Neuronal stem cell (in vitro differentiated cells): ENCODE measurements around the gene PLET1. TPM values are rescaled to one million over a fixed set of nuclear protein-coding genes. Genes with fewer than 3 reads are reported as not detected.

Source experiments
- DNase-seq: peaks from one replicate; pipeline ENCODE4 v3.0.0-alpha.2; 2013; ENCODE audit warnings: low spot score
- H2AFZ ChIP-seq: one replicate; pipeline ENCODE4 v1.6.1; 2013; ENCODE audit warnings: mild to moderate bottlenecking, low read length, inconsistent platforms
- H2AK5ac ChIP-seq: 2 replicates; pipeline ENCODE4 v1.6.1; 2013; ENCODE audit warnings: low read depth, mild to moderate bottlenecking, inconsistent platforms, low read length, moderate library complexity, mixed read lengths
- H2BK120ac ChIP-seq: 2 replicates; pipeline ENCODE4 v1.6.1; 2013; ENCODE audit warnings: low read depth, mild to moderate bottlenecking, inconsistent platforms, low read length, moderate library complexity, mixed read lengths
- H2BK12ac ChIP-seq: one replicate; pipeline ENCODE4 v1.6.1; 2013; ENCODE audit warnings: low read length, inconsistent platforms
- H2BK15ac ChIP-seq: 2 replicates; pipeline ENCODE4 v1.6.1; 2013; ENCODE audit warnings: mild to moderate bottlenecking, low read length, inconsistent platforms, mixed read lengths
- H2BK5ac ChIP-seq: one replicate; pipeline ENCODE4 v1.6.1; 2013; ENCODE audit warnings: inconsistent platforms, mild to moderate bottlenecking, low read length, moderate library complexity
- H3K14ac ChIP-seq: one replicate; pipeline ENCODE4 v1.6.1; 2013; ENCODE audit warnings: low read length, inconsistent platforms
- H3K18ac ChIP-seq: 2 replicates; pipeline ENCODE4 v1.6.1; 2013; ENCODE audit warnings: low read length, inconsistent platforms
- H3K23ac ChIP-seq: 2 replicates; pipeline ENCODE4 v1.6.1; 2013; ENCODE audit warnings: low read depth, mild to moderate bottlenecking, mixed read lengths, low read length, inconsistent platforms; ENCODE audit not compliant: poor library complexity
- H3K27ac ChIP-seq: replicated peaks from 3 replicates; pipeline ENCODE4 v1.5.1; 2013; ENCODE audit warnings: low read length, inconsistent platforms
- H3K27me3 ChIP-seq, 3 experiments: 2 replicates each; pipeline ENCODE4 v1.6.1; 2013; ENCODE audit warnings: low read length in 3 of 3, mild to moderate bottlenecking in 2 of 3, inconsistent platforms in 1 of 3, low read depth in 1 of 3, mixed read lengths in 1 of 3, moderate library complexity in 1 of 3; ENCODE audit not compliant: control insufficient read depth in 3 of 3, insufficient read depth in 3 of 3
- H3K36me3 ChIP-seq, 2 donors: replicated peaks in 1 of 2; 2 replicates each; pipeline ENCODE4 v1.6.1; 2013; ENCODE audit warnings: low read length in 2 of 2; ENCODE audit not compliant: control insufficient read depth in 2 of 2, insufficient read depth in 2 of 2
- H3K4ac ChIP-seq: 2 replicates; pipeline ENCODE4 v1.6.1; 2013; ENCODE audit warnings: inconsistent platforms, mild to moderate bottlenecking, low read length, moderate library complexity
- H3K4me1 ChIP-seq, 2 donors: 1 replicate in 1 of 2; 2 replicates in 1 of 2; pipeline ENCODE4 v1.6.1; 2013; ENCODE audit warnings: low read length in 2 of 2, low read depth in 1 of 2; ENCODE audit not compliant: control insufficient read depth in 2 of 2, insufficient read depth in 1 of 2
- H3K4me2 ChIP-seq: one replicate; pipeline ENCODE4 v1.6.1; 2013; ENCODE audit warnings: mild to moderate bottlenecking, low read length, inconsistent platforms; ENCODE audit not compliant: insufficient read depth, poor library complexity, severe bottlenecking
- H3K4me3 ChIP-seq, 2 donors: 2 replicates each; pipeline ENCODE4 v1.5.1; 2013; ENCODE audit warnings: low read length in 2 of 2, mild to moderate bottlenecking in 2 of 2, inconsistent platforms in 1 of 2, moderate library complexity in 1 of 2
- H3K79me1 ChIP-seq: one replicate; pipeline ENCODE4 v1.6.1; 2013; ENCODE audit warnings: low read depth, mild to moderate bottlenecking, inconsistent platforms, low read length, moderate library complexity
- H3K9ac ChIP-seq: one replicate; pipeline ENCODE4 v1.6.1; 2013; ENCODE audit warnings: mild to moderate bottlenecking, low read depth, low read length, inconsistent platforms; ENCODE audit not compliant: poor library complexity
- H3K9me3 ChIP-seq, 2 donors: replicated peaks in 1 of 2; 2 replicates each; pipeline versions ENCODE3 to v1.6.1; 2013; ENCODE audit warnings: low read length in 2 of 2, mild to moderate bottlenecking in 2 of 2, inconsistent platforms in 1 of 2, low read depth in 1 of 2, mixed read lengths in 1 of 2, moderate library complexity in 1 of 2; ENCODE audit not compliant: control insufficient read depth in 2 of 2, insufficient read depth in 1 of 2
- H4K8ac ChIP-seq: one replicate; pipeline ENCODE4 v1.6.1; 2013; ENCODE audit warnings: low read depth, mild to moderate bottlenecking, inconsistent platforms, low read length, moderate library complexity
- H4K91ac ChIP-seq: one replicate; pipeline ENCODE4 v1.6.1; 2013; ENCODE audit warnings: low read length, low read depth, mild to moderate bottlenecking, inconsistent platforms; ENCODE audit not compliant: poor library complexity
- WGBS, 2 donors: extraction: QIAGEN DNeasy Blood & Tissue Kit; methylation state at CpG; one replicate each; pipeline ENCODE4 v1.1.7; 2013; ENCODE audit warnings: missing lambda C conversion rate in 2 of 2, mixed read lengths in 1 of 2; ENCODE audit not compliant: insufficient read length in 2 of 2, insufficient replicate concordance in 1 of 2; ENCODE audit errors: extremely low coverage in 2 of 2; 5-methylcytosine and 5-hydroxymethylcytosine counted together
- polyA plus RNA-seq, 2 experiments: library from polyadenylated mRNA; stranded (reverse); fragments of 200-250 nt; gene quantifications; one replicate each; pipeline ENCODE4 v1.2.3, GENCODE V29; 2013

PLET1 gene, protein sequence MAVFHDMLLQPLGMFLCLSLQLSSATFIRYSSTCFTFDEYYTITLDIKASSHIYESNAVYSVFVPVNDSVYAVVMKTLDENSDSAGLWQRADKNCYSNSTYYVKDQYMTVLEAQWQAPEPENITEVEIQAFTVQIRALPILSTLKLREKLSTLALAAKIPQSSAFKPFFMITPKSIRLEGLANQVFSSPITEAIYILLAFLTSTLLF
- polyA plus RNA-seq (2013, experiment 1 of 2), result not detected
- polyA plus RNA-seq (2013, experiment 2 of 2), result not detected

DNA sequence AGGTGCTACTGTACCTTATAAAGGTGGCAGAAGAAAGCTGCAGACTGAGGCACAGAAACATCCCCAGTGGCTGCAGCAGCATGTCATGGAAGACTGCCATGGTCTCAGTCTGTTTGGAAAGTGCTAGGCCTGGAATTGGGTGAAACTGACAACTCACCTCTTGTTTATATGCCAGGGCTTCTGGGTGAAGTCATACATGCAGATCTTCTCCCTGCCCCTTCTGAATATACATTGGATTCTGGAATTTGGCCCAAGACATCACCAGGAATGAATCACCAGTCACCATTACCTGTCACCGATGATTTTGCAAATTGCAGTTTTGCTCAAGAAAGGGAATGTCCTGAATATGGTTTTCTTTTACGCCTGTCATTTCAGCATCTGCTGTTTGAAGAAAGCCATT, at the start of gene PLET1:
TSS of gene PLET1 (minus strand) at position 371 of the 400 bp plus-strand sequence. CDS start at position 100, 271 bp downstream.
- H3K27me3 ChIP-seq, result no peaks in the 10 kb centered on the region
- no peak within 1 kb of the TSS for H2AK5ac ChIP-seq
- peaks cover 0 to under 1% of the 10 kb centered on the region in 2 donors for H3K4me1 ChIP-seq
- H3K23ac ChIP-seq, result no peak within 1 kb of the TSS
- H4K8ac ChIP-seq, result no peak within 1 kb of the TSS
- H3K4ac ChIP-seq, result no peak within 1 kb of the TSS
- H3K4me2 ChIP-seq, result no peak within 1 kb of the TSS
- no peak within 1 kb of the TSS for H2BK5ac ChIP-seq
- no peaks in the 10 kb centered on the region for H3K79me1 ChIP-seq
- H3K9me3 ChIP-seq, result no peaks in the 10 kb centered on the region
- H3K18ac ChIP-seq, result no peak within 1 kb of the TSS
- H3K27ac ChIP-seq, result no peak within 1 kb of the TSS
- no peak within 1 kb of the TSS for H2AFZ ChIP-seq
- no peak for DNase-seq
- no peak within 1 kb of the TSS for H2BK120ac ChIP-seq
- no peak within 1 kb of the TSS for H2BK15ac ChIP-seq
- no peaks in the 10 kb centered on the region for H3K36me3 ChIP-seq
- no peak within 1 kb of the TSS for H3K14ac ChIP-seq
- WGBS, 2 donors, result no CpG with 5 or more reads among the region's 2 CpGs
- no peak within 1 kb of the TSS for H4K91ac ChIP-seq
- no peak within 1 kb of the TSS for H2BK12ac ChIP-seq
- H3K9ac ChIP-seq, result no peak within 1 kb of the TSS
- H3K4me3 ChIP-seq, result no peak within 1 kb of the TSS

DNA sequence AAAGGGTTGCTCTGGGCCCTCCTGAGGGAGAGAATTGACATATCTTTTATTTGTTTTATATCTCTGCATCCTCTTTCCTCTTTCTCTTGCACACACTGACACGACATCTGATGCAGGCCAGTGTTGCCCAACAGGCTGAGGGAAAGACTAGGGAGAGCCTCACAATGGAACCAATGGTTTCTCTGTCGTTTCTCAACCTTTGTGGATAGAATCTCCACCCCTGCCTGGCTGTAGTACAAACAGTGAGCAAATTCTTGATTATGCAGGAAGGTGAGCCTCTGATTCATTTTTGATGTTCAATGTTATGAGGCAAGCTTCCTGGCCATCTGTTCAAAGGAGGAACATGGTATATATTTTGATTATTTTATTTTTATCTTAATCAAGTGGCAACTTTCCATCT, 49.8 kb upstream of the PLET1 start:
- Histone ChIP-seq H3K18ac (no peak overlapping the region), H3K4me2 (no peak overlapping the region), H3K14ac (no peak overlapping the region), H2AK5ac (no peak overlapping the region), H3K27me3 (peaks cover 0 to 14% (median 0%) of the 10 kb centered on the region in 3 experiments), H3K36me3 (no peaks in the 10 kb centered on the region), H2BK120ac (no peak overlapping the region), H2BK5ac (no peak overlapping the region), H3K9me3 (no peaks in the 10 kb centered on the region), H3K4ac (no peak overlapping the region), H2AFZ (no peak overlapping the region), H3K9ac (no peak overlapping the region), H3K4me1 (no peaks in the 10 kb centered on the region), H3K23ac (no peak overlapping the region), H2BK15ac (no peak overlapping the region), H3K27ac (no peak overlapping the region), H4K91ac (no peak overlapping the region), H2BK12ac (no peak overlapping the region), H3K4me3 (no peak overlapping the region), H3K79me1 (no peaks in the 10 kb centered on the region), H4K8ac (no peak overlapping the region)
- DNase-seq, result no peak
- no CpG with 5 or more reads among the region's 2 CpGs for WGBS, 2 donors

DNA sequence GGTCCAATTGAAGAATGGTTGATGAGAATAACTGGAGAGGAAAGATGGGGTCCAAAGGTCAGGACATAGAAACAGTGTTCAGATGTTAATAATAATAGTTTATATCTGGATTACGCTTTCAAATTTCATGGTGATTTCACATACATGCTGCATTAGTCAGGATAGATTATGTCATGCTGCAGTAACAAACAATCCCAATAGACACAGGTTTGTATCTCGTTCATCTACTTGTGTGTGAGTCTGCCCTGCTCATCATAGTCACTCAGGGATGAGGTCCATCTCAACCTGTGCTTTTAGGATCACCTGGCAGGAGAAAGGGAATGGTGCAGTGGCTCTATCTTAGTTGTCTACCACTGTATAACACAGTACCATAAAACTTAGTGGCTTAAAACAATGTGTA, 48.0 kb upstream of the PLET1 start:
- Histone ChIP-seq H3K18ac (no peak overlapping the region), H3K36me3 (no peaks in the 10 kb centered on the region), H3K14ac (no peak overlapping the region), H4K8ac (no peak overlapping the region), H3K27me3 (peaks cover 0 to 10% (median 0%) of the 10 kb centered on the region in 3 experiments), H3K4me1 (no peaks in the 10 kb centered on the region), H3K4ac (no peak overlapping the region), H2BK5ac (no peak overlapping the region), H2AK5ac (no peak overlapping the region), H3K23ac (no peak overlapping the region), H2BK120ac (no peak overlapping the region), H4K91ac (no peak overlapping the region), H3K27ac (no peak overlapping the region), H2BK15ac (no peak overlapping the region), H3K79me1 (no peaks in the 10 kb centered on the region), H3K4me2 (no peak overlapping the region), H3K9ac (no peak overlapping the region), H3K9me3 (no peaks in the 10 kb centered on the region), H2BK12ac (no peak overlapping the region), H2AFZ (no peak overlapping the region), H3K4me3 (no peak overlapping the region)
- no CpG with 5 or more reads among the region's 2 CpGs for WGBS, 2 donors
- DNase-seq, result no peak

DNA sequence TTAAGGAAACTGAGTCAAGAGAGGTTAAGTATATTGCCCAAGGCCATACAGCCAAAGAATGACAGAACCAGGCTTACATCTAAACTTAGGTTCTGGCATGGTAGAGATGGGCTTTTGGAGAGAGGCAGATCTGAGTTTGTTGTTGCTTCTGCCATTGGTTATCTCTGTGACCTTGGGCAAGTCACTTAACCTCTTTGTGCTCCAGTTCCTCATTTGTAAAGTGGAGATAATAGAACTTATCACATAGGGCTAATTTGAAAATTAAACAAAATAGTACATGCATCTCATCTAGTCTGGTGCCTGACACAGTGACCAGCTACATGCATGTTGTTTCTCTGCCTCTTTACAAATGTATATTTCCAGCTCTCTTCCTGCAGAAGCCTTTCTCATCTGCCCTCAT, 47.0 kb upstream of the PLET1 start:
- Histone ChIP-seq H3K23ac (no peak overlapping the region), H3K18ac (no peak overlapping the region), H3K4me2 (no peak overlapping the region), H3K9me3 (no peaks in the 10 kb centered on the region), H4K91ac (no peak overlapping the region), H3K79me1 (no peaks in the 10 kb centered on the region), H2BK120ac (no peak overlapping the region), H2BK15ac (no peak overlapping the region), H2BK5ac (no peak overlapping the region), H3K27ac (no peak overlapping the region), H3K4ac (no peak overlapping the region), H3K36me3 (no peaks in the 10 kb centered on the region), H3K27me3 (peaks cover 0 to 5% (median 0%) of the 10 kb centered on the region in 3 experiments), H3K4me3 (no peak overlapping the region), H2AK5ac (no peak overlapping the region), H2BK12ac (no peak overlapping the region), H3K14ac (no peak overlapping the region), H4K8ac (no peak overlapping the region), H3K4me1 (peaks cover under 1 to 4% of the 10 kb centered on the region in 2 donors), H2AFZ (no peak overlapping the region), H3K9ac (no peak overlapping the region)
- DNase-seq, result no peak
